Measurements from ENCODE around the gene ANKRD39.
A peak's percentile ranks its signal among the peaks of the same experiment; 100 is the strongest.

ANKRD39 gene, protein sequence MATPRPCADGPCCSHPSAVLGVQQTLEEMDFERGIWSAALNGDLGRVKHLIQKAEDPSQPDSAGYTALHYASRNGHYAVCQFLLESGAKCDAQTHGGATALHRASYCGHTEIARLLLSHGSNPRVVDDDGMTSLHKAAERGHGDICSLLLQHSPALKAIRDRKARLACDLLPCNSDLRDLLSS

DNA sequence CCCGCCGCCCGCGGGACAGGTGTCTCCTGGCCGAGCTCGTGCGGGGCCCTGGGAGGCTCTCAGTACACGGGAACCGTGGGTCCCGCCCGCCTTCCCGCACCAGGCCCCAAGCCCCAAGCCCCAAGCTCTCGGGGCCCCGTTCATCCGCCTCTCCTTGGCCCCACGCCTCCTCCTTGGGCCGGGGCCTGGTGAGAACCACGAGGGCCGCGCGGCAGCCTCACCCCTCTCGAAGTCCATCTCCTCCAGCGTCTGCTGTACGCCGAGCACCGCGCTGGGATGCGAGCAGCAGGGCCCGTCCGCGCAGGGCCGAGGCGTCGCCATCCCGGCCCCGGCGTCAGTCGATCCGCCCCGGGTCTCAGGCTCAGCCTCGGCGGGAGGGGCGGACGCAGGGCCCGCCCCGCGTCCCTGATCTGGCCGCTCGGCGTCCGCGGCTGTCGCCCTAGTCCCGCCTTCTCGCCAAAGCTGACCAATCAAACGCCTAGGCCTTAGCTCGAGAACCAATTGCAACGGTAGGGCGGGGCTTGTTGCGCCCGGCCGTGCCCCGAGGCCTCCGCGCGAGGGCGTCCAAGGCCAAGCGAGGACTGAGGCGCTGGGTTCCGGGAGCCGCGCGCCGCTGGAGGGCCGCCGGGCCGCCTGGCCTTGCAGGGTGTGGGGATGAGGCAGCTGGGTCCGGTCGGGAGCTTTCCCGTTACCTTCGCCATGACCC, at the start of gene ANKRD39:
ANKRD39 (minus strand) TSS at position 350 of the 706 bp plus-strand sequence; CDS start at position 321, 29 bp downstream.
- in situ Hi-C loops (cut with HindIII; ENCODE audit: low sequenced_read_pairs), result no loop called here
- H3K4me3 ChIP-seq (ENCODE audit: low read depth, low read length), result peak within 1 kb of the TSS; percentile 74
- TF ChIP-seq, protein P1, sequence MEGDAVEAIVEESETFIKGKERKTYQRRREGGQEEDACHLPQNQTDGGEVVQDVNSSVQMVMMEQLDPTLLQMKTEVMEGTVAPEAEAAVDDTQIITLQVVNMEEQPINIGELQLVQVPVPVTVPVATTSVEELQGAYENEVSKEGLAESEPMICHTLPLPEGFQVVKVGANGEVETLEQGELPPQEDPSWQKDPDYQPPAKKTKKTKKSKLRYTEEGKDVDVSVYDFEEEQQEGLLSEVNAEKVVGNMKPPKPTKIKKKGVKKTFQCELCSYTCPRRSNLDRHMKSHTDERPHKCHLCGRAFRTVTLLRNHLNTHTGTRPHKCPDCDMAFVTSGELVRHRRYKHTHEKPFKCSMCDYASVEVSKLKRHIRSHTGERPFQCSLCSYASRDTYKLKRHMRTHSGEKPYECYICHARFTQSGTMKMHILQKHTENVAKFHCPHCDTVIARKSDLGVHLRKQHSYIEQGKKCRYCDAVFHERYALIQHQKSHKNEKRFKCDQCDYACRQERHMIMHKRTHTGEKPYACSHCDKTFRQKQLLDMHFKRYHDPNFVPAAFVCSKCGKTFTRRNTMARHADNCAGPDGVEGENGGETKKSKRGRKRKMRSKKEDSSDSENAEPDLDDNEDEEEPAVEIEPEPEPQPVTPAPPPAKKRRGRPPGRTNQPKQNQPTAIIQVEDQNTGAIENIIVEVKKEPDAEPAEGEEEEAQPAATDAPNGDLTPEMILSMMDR (IDR thresholded peaks at IDR 0.05; ENCODE audit: low read depth, low read length), result peak; percentile 77

DNA sequence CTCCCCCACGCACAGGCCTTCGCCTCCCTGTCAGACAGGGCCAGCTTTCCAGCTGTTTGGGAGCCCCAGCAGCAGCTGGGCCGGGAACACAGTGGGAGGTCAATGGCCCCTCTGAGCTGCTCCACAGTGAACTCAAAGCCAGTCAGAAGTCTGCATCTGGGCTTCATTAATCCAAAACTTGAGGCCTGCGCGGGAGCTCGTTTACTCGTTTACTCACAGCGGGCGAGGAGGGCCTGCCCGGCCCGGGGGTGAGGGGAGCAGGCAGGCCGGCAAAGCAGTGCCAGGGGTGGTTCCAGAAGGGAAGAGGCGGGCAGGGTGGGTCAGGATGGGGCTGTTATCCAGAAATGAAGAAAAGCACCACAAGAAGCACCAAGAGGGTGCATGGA, 48.9 kb upstream of the ANKRD39 start:
- H3K4me3 ChIP-seq (ENCODE audit: low read depth, low read length), result no peak overlapping the region
- TF ChIP-seq, protein P1 (IDR thresholded peaks at IDR 0.05; ENCODE audit: low read depth, low read length), result no peak
- in situ Hi-C loops (cut with HindIII; ENCODE audit: low sequenced_read_pairs), result no loop called here
- peak; percentile 44 for DNase-seq (ENCODE audit: low read depth, low spot score)

More for the DNA sequence above, at the start of gene ANKRD39:
- peak; percentile 99 for DNase-seq (ENCODE audit: low read depth, low spot score)

DNA sequence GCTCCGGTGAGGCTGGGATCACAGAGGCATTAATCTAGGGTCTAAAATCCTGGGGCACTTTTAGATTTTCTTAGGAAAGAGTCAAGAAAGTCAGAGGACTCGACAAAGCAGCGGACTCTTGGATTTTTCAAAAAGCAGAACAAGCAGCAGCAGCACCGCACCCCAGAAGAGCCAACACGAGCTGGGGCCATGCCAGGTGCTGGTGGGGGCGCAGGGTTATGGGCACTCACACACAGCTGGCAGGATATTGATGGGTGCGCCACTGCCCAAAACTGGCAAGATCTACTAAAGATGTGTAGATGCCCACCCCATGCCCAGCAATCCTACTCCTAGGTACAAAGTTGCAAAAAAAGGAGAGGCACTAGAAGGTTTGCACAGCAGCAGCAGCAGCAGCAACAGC, 46.0 kb upstream of the ANKRD39 start:
- in situ Hi-C loops (cut with HindIII; ENCODE audit: low sequenced_read_pairs), result no loop called here
- no peak overlapping the region for H3K4me3 ChIP-seq (ENCODE audit: low read depth, low read length)
- DNase-seq (ENCODE audit: low read depth, low spot score), result no peak
- TF ChIP-seq, protein P1 (IDR thresholded peaks at IDR 0.05; ENCODE audit: low read depth, low read length), result no peak

GRCh38 chr2:96903318-96903717, 45.5 kb upstream of the ANKRD39 start:
- TF ChIP-seq, protein P1 (IDR thresholded peaks at IDR 0.05; ENCODE audit: low read depth, low read length), result no peak
- DNase-seq (ENCODE audit: low read depth, low spot score), result no peak
- in situ Hi-C loops (cut with HindIII; ENCODE audit: low sequenced_read_pairs), result no loop called here
- no peak overlapping the region for H3K4me3 ChIP-seq (ENCODE audit: low read depth, low read length)

DNA sequence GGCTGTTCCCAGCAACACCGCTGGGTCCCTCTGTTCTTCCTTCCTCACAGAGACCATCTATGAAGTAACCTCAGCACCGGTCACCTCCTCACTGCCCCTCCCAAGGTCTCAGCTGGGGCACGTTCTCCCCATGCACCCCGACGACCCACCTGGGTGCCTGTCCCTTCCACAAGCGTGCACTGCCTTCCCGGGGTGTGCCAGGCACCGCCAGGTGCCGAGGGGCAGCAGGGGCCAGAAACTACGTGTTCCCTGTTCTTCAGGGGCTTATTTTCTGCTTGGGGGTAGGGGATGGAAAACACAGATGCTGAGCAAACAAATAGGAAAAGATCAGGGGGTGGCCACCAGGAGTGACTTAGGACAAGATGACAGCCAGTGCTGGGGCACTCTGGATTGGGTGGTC, 42.4 kb upstream of the ANKRD39 start:
- DNase-seq (ENCODE audit: low read depth, low spot score), result no peak
- in situ Hi-C loops (cut with HindIII; ENCODE audit: low sequenced_read_pairs), result no loop called here
- no peak overlapping the region for H3K4me3 ChIP-seq (ENCODE audit: low read depth, low read length)
- TF ChIP-seq, protein P1 (IDR thresholded peaks at IDR 0.05; ENCODE audit: low read depth, low read length), result no peak

DNA sequence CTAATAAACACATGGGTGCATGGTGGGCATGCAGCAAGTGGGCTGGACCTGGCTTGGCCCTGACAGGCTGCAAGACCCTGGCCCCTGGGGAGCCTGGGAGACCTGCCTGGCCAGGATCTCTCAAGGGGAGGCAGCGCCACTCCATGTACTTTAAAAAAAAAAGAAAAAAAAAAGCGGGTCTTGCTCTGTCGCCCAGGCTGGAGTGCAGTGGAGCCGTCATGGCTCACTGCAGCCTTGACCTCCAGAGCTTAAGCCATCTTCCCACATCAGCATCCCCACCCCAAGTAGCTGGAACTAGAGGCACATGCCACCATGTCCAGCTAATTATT, 41.6 kb upstream of the ANKRD39 start:
- in situ Hi-C loops (cut with HindIII; ENCODE audit: low sequenced_read_pairs), result no loop called here
- no peak overlapping the region for H3K4me3 ChIP-seq (ENCODE audit: low read depth, low read length)
- DNase-seq (ENCODE audit: low read depth, low spot score), result no peak
- TF ChIP-seq, protein P1 (IDR thresholded peaks at IDR 0.05; ENCODE audit: low read depth, low read length), result no peak

All from astrocyte of the spinal cord (primary cell).